Cardiac muscle cell (in vitro differentiated cells and primary cell): Measurements from ENCODE around the gene CYP2S1. TPM values are rescaled to one million over a fixed set of nuclear protein-coding genes. Genes with fewer than 3 reads are reported as not detected.
A peak's percentile ranks its signal among the peaks of the same experiment; 100 is the strongest.

Experiments
- DNase-seq, 2 donors: peaks; one replicate each; pipeline versions ENCODE4 v3.0.0 to v3.0.0-alpha.2; 2010 to 2017; ENCODE audit warnings: low read depth in 1 of 2, low spot score in 1 of 2
- H3K27ac ChIP-seq: fragments of 200-600 bp; sonication (generic); 2 replicates; pipeline ENCODE4 v1.5.1; 2016
- H3K27me3 ChIP-seq: fragments of 200-600 bp; sonication (generic); 2 replicates; pipeline ENCODE4 v1.6.0; 2016; ENCODE audit warnings: control low read depth
- H3K36me3 ChIP-seq: fragments of 200-600 bp; sonication (generic); 2 replicates; pipeline ENCODE4 v1.5.1; 2016; ENCODE audit warnings: control low read depth
- H3K4me1 ChIP-seq: fragments of 200-600 bp; sonication (generic); 2 replicates; pipeline ENCODE4 v1.8.1; 2017; ENCODE audit warnings: low read depth, mild to moderate bottlenecking, mixed run types
- H3K4me3 ChIP-seq: fragments of 200-600 bp; sonication (generic); 2 replicates; pipeline ENCODE4 v1.5.1; 2016; ENCODE audit warnings: mild to moderate bottlenecking
- H3K9me3 ChIP-seq: fragments of 200-600 bp; sonication (generic); 2 replicates; pipeline ENCODE4 v1.5.1; 2017; ENCODE audit warnings: low read depth, mild to moderate bottlenecking, control low read depth
- polyA plus RNA-seq: library from polyadenylated mRNA; unstranded; fragments of >200 nt; fragmentation: Nextera tagmentation; extraction: Ambion mirVana; gene quantifications from 2 replicates; pipeline ENCODE4 v1.2.1, GENCODE V29; 2016
- total RNA-seq: library from RNA; depleted of rRNA; stranded (reverse); fragments of >200 nt; gene quantifications from 2 replicates; pipeline ENCODE4 v1.2.3, GENCODE V29; 2016
- TF ChIP-seq, protein P1 (sequence below): IDR thresholded peaks from 2 replicates; pipeline ENCODE4 v1.5.1; 2012; ENCODE audit warnings: low read depth, mild to moderate bottlenecking, low read length

The CYP2S1 gene
- total and polyA plus RNA-seq, 2 experiments from 2014 or later = 1.8 to 2.3 TPM

DNA sequence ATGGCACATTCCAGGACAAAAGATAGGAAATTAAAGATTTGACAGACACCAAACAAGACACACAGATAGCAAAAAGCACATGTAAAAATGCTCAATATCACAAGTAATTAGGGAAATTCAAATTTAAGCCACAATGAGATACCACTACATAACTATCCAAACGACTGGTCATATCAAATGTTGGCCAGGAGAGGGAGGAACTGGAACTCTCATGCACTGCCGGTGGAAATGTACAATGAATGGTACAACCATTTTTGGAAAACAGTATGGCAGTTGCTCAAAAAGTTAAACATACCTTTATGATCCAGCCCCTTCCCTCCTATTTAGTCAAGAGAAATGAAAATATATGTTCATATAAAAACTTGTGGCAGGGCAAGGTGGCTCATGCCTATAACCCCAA is 36.8 kb upstream of the CYP2S1 start:
- Histone ChIP-seq H3K4me1 (no peaks in the 10 kb centered on the region), H3K9me3 (no peaks in the 10 kb centered on the region), H3K4me3 (no peak overlapping the region), H3K27ac (no peak overlapping the region), H3K27me3 (no peaks in the 10 kb centered on the region), H3K36me3 (no peaks in the 10 kb centered on the region)
- DNase-seq = no peak
- TF ChIP-seq, protein P1, sequence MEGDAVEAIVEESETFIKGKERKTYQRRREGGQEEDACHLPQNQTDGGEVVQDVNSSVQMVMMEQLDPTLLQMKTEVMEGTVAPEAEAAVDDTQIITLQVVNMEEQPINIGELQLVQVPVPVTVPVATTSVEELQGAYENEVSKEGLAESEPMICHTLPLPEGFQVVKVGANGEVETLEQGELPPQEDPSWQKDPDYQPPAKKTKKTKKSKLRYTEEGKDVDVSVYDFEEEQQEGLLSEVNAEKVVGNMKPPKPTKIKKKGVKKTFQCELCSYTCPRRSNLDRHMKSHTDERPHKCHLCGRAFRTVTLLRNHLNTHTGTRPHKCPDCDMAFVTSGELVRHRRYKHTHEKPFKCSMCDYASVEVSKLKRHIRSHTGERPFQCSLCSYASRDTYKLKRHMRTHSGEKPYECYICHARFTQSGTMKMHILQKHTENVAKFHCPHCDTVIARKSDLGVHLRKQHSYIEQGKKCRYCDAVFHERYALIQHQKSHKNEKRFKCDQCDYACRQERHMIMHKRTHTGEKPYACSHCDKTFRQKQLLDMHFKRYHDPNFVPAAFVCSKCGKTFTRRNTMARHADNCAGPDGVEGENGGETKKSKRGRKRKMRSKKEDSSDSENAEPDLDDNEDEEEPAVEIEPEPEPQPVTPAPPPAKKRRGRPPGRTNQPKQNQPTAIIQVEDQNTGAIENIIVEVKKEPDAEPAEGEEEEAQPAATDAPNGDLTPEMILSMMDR = peak; percentile 16

DNA sequence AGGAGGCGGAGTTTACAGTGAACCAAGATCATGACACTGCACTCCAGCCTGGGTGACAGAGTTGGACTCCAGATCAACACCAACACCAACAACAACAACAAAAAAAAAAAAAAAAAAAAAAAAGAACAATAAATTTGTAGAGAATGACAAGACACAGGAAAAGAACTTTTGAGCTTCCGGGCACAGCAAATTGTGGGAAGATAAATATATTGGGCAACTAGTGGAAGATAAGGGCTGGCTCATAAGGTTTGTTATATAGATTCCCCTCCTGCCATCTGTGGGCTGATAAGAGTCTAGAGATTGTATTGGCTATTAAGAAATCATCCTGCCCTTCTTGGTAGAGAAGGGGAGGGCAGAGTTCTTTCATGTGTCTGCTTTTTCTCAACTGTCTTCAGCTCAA is 33.1 kb upstream of the CYP2S1 start:
- no peaks in the 10 kb centered on the region for H3K36me3 ChIP-seq
- no peak overlapping the region for H3K4me3 ChIP-seq
- H3K27ac ChIP-seq = no peak overlapping the region
- TF ChIP-seq, protein P1 = no peak
- H3K4me1 ChIP-seq = no peaks in the 10 kb centered on the region
- peak in 1 of 2 donors; percentile 36 for DNase-seq
- H3K9me3 ChIP-seq = no peaks in the 10 kb centered on the region
- H3K27me3 ChIP-seq = no peaks in the 10 kb centered on the region

DNA sequence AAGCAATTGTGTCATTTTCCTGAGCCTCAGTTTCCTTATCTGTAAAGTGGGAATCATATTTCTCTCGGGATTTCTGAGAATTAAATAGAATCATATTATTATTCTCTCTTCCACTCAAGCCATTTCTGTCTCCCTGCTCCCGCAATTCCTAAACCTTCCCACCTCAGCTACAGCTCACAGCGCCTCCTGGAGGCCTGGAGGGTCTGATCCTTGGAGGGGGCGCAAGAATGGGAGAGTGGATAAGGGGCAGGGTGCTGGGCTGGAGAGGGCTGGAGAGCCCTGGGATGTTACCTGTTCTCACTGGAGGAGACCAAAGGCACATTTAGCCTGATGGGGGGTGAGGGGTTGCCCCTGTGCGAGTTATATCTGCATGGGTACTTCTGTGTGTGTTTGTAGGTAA is 31.1 kb upstream of the CYP2S1 start:
- TF ChIP-seq, protein P1 = peak; percentile 16
- H3K27me3 ChIP-seq = no peaks in the 10 kb centered on the region
- DNase-seq = no peak
- no peaks in the 10 kb centered on the region for H3K4me1 ChIP-seq
- no peaks in the 10 kb centered on the region for H3K36me3 ChIP-seq
- H3K4me3 ChIP-seq = no peak overlapping the region
- H3K27ac ChIP-seq = no peak overlapping the region
- no peaks in the 10 kb centered on the region for H3K9me3 ChIP-seq

DNA sequence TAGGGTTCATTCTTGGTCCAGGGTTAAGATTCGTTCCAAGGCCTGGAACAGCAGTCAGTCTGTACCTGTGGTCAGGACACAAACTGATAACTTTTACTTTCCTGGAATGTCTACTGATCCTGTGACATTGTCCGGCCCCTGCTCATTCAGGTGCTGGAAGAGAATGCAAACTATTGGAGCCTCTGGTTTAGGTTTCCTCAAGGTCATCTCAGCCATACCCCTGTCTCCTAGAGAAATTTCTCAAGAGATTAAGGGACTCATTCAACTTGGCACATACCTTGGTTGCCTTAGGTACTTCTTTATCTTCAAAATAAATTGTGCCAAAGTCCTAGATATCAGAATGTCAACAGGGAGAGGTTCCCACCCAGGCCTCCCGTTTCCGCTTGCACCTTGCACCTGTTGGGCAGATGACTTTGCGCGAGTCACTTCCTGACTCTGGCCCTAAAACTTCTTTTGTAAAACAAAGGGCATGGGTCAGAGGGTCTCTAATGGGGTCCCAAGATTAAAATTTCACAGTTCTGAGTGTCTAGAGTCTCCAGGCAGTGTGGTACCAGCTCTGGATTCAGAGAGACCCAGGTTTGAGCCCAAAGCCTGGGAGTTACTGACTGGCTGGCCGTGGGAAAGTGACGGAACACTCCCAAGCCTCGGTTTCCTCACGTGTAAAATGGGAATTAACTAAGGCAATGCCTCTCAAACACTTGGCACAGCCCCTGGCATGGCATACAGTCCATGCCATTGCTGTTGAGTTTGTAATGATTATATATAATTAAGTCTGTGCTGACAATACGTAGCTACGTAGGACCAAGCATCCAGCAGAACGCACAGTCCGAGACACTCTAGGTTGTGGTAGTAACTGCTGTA is 25.8 kb upstream of the CYP2S1 start:
- Histone ChIP-seq H3K27ac (no peak overlapping the region), H3K36me3 (no peaks in the 10 kb centered on the region), H3K27me3 (no peaks in the 10 kb centered on the region), H3K4me3 (no peak overlapping the region), H3K4me1 (no peaks in the 10 kb centered on the region), H3K9me3 (no peaks in the 10 kb centered on the region)
- DNase-seq = no peak
- TF ChIP-seq, protein P1 = no peak

DNA sequence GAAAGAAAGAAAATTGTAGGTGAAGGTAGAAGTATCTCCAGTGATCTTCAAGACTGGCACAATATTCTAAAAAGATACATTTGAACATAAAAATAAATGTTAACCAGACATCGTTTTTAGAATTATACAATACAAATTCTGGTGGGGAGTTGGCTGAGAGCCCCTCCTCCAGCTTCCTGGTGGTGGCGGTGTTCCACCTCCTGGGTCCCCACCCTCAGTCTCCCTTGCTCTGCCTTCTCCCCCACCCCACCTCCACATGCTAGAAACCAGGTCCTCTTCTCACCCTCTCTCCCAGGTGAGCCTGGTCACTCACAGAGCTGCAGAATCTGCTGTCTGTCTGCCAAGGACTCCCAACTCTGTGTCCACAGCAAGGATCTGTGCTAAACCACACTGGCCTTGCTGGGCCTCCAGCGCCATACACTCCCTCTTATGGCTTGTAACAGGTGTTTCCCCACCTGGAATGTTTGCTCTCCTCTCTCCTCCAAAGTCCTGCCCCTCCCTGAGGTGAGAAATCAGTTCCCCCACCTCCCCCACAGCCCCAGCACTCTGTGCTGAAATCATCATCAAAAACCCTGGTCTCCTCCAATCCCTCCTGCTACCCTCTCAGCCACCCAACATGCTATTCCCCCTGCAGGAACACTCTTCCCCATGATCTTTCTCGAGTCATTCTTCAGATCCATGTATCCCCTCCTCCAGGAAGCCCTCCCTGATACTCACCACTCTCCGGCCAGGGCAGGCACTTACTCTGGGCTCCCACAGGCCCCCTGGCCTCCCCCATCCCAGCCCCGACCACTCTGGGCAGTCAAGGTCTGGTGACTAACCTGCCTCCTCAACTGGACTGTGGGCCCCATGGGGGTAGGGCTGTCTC is 20.5 kb upstream of the CYP2S1 start:
- TF ChIP-seq, protein P1 = no peak
- Histone ChIP-seq H3K36me3 (no peaks in the 10 kb centered on the region), H3K9me3 (no peaks in the 10 kb centered on the region), H3K27ac (no peak overlapping the region), H3K27me3 (no peaks in the 10 kb centered on the region), H3K4me1 (peaks cover 11% of the 10 kb centered on the region), H3K4me3 (no peak overlapping the region)
- DNase-seq = no peak
